ENCODE measurements around the gene GLP1R.

DNA sequence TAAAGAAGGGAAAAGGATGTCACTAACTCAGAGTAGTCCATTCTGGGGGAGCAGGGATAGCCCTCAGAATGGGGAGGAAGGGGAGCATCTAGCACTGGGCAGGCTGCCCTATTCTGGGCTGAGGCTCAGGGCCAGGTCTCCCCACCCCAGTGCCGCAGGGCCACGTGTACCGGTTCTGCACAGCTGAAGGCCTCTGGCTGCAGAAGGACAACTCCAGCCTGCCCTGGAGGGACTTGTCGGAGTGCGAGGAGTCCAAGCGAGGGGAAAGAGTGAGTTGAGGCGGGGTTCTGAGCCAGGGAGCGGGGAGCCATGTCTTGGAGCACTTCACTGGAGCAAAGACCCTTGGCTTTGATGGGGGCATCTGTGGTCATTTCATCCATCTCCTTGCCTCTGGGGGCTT is 17.0 kb downstream of the GLP1R start:
- TF ChIP-seq, protein P1, sequence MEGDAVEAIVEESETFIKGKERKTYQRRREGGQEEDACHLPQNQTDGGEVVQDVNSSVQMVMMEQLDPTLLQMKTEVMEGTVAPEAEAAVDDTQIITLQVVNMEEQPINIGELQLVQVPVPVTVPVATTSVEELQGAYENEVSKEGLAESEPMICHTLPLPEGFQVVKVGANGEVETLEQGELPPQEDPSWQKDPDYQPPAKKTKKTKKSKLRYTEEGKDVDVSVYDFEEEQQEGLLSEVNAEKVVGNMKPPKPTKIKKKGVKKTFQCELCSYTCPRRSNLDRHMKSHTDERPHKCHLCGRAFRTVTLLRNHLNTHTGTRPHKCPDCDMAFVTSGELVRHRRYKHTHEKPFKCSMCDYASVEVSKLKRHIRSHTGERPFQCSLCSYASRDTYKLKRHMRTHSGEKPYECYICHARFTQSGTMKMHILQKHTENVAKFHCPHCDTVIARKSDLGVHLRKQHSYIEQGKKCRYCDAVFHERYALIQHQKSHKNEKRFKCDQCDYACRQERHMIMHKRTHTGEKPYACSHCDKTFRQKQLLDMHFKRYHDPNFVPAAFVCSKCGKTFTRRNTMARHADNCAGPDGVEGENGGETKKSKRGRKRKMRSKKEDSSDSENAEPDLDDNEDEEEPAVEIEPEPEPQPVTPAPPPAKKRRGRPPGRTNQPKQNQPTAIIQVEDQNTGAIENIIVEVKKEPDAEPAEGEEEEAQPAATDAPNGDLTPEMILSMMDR (IDR thresholded peaks at IDR 0.05; ENCODE audit: poor library complexity, severe bottlenecking), result no peak
- TF ChIP-seq, protein P2, sequence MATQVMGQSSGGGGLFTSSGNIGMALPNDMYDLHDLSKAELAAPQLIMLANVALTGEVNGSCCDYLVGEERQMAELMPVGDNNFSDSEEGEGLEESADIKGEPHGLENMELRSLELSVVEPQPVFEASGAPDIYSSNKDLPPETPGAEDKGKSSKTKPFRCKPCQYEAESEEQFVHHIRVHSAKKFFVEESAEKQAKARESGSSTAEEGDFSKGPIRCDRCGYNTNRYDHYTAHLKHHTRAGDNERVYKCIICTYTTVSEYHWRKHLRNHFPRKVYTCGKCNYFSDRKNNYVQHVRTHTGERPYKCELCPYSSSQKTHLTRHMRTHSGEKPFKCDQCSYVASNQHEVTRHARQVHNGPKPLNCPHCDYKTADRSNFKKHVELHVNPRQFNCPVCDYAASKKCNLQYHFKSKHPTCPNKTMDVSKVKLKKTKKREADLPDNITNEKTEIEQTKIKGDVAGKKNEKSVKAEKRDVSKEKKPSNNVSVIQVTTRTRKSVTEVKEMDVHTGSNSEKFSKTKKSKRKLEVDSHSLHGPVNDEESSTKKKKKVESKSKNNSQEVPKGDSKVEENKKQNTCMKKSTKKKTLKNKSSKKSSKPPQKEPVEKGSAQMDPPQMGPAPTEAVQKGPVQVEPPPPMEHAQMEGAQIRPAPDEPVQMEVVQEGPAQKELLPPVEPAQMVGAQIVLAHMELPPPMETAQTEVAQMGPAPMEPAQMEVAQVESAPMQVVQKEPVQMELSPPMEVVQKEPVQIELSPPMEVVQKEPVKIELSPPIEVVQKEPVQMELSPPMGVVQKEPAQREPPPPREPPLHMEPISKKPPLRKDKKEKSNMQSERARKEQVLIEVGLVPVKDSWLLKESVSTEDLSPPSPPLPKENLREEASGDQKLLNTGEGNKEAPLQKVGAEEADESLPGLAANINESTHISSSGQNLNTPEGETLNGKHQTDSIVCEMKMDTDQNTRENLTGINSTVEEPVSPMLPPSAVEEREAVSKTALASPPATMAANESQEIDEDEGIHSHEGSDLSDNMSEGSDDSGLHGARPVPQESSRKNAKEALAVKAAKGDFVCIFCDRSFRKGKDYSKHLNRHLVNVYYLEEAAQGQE (IDR thresholded peaks at IDR 0.05; ENCODE audit: borderline replicate concordance), result no peak

All from neural cell (in vitro differentiated cells).